ENCODE results near the gene ADCY2. TPM values are rescaled to one million over a fixed set of nuclear protein-coding genes. Genes with fewer than 3 reads are reported as not detected.

Gene ADCY2
- total RNA-seq, 1 experiment from 2014 or later: 0.34 TPM

GRCh38 chr5:7474821-7475403 lies 79.0 kb downstream of the ADCY2 start:
- no peaks in the 10 kb centered on the region for H3K36me3 ChIP-seq (ENCODE audit: insufficient read depth, low read length, poor library complexity, severe bottlenecking)
- peaks cover 6% of the 10 kb centered on the region for H3K9me3 ChIP-seq (ENCODE audit: low read depth, low read length, poor library complexity, severe bottlenecking)
- no peaks in the 10 kb centered on the region for H3K27me3 ChIP-seq (replicated peaks; ENCODE audit: insufficient read depth, low read depth, low read length, poor library complexity)
- no peak overlapping the region for H3K4me3 ChIP-seq (ENCODE audit: low read depth, low read length, poor library complexity, severe bottlenecking)
- H3K27ac ChIP-seq (ENCODE audit: low read depth, low read length, poor library complexity, severe bottlenecking): no peak overlapping the region
- TF ChIP-seq EZH2 (IDR thresholded peaks at IDR 0.05; ENCODE audit: borderline replicate concordance, low read depth, low read length, poor library complexity, severe bottlenecking): no peak
- TF ChIP-seq, protein P1, sequence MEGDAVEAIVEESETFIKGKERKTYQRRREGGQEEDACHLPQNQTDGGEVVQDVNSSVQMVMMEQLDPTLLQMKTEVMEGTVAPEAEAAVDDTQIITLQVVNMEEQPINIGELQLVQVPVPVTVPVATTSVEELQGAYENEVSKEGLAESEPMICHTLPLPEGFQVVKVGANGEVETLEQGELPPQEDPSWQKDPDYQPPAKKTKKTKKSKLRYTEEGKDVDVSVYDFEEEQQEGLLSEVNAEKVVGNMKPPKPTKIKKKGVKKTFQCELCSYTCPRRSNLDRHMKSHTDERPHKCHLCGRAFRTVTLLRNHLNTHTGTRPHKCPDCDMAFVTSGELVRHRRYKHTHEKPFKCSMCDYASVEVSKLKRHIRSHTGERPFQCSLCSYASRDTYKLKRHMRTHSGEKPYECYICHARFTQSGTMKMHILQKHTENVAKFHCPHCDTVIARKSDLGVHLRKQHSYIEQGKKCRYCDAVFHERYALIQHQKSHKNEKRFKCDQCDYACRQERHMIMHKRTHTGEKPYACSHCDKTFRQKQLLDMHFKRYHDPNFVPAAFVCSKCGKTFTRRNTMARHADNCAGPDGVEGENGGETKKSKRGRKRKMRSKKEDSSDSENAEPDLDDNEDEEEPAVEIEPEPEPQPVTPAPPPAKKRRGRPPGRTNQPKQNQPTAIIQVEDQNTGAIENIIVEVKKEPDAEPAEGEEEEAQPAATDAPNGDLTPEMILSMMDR (conservative IDR thresholded peaks at IDR 0.05; ENCODE audit: low read depth, low read length): no peak
- CTCF ChIA-PET: no interaction called here
- POLR2A ChIA-PET (ENCODE audit: low non-redundant PET): no interaction called here
- H3K4me1 ChIP-seq (ENCODE audit: insufficient read depth, low read length, poor library complexity, severe bottlenecking): no peaks in the 10 kb centered on the region
- intact Hi-C loops (cut with micrococcal nuclease; ENCODE audit: unreplicated experiment): no loop called here
- BruUV-seq (replicated peaks): no TSS peak
- no peak for DNase-seq (ENCODE audit: low spot score)

DNA sequence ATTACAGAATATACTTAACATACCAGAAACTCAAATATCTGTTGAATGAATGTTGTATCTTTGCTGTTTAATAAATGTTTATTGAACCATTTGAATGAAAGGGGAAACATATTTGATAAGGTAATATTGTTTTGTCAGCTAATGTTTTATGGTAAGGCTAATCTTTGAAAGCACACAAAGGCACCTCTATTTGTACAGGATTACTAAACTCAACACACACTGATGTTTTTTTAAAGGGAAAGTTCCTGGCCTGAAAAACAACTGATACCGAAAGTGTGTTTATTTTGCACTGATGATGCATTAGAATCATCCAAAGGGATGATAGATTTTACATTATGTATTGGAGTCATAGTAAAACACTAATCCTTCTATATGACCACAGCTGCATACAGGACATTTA lies 82.5 kb downstream of the ADCY2 start:
- intact Hi-C loops (cut with micrococcal nuclease; ENCODE audit: unreplicated experiment): no loop called here
- ChIA-PET POLR2A (ENCODE audit: low non-redundant PET) (no interaction called here), CTCF (no interaction called here)
- no peak for DNase-seq (ENCODE audit: low spot score)
- Histone ChIP-seq H3K27me3 (replicated peaks; ENCODE audit: insufficient read depth, low read depth, low read length, poor library complexity) (no peaks in the 10 kb centered on the region), H3K27ac (ENCODE audit: low read depth, low read length, poor library complexity, severe bottlenecking) (no peak overlapping the region), H3K4me1 (ENCODE audit: insufficient read depth, low read length, poor library complexity, severe bottlenecking) (no peaks in the 10 kb centered on the region), H3K36me3 (ENCODE audit: insufficient read depth, low read length, poor library complexity, severe bottlenecking) (no peaks in the 10 kb centered on the region), H3K9me3 (ENCODE audit: low read depth, low read length, poor library complexity, severe bottlenecking) (no peaks in the 10 kb centered on the region), H3K4me3 (ENCODE audit: low read depth, low read length, poor library complexity, severe bottlenecking) (no peak overlapping the region)
- BruUV-seq (replicated peaks): no TSS peak
- TF ChIP-seq, protein P1 (conservative IDR thresholded peaks at IDR 0.05; ENCODE audit: low read depth, low read length): no peak
- no peak for TF ChIP-seq EZH2 (IDR thresholded peaks at IDR 0.05; ENCODE audit: borderline replicate concordance, low read depth, low read length, poor library complexity, severe bottlenecking)

- intact Hi-C loops (cut with micrococcal nuclease; ENCODE audit: unreplicated experiment): no loop called here
- ChIA-PET CTCF (no interaction called here), POLR2A (ENCODE audit: low non-redundant PET) (no interaction called here)
- H3K9me3 ChIP-seq (ENCODE audit: low read depth, low read length, poor library complexity, severe bottlenecking): no peaks in the 10 kb centered on the region
- no peak overlapping the region for H3K27ac ChIP-seq (ENCODE audit: low read depth, low read length, poor library complexity, severe bottlenecking)
- DNase-seq (ENCODE audit: low spot score): no peak
- H3K27me3 ChIP-seq (replicated peaks; ENCODE audit: insufficient read depth, low read depth, low read length, poor library complexity): no peaks in the 10 kb centered on the region
- BruUV-seq (replicated peaks): no TSS peak
- no peaks in the 10 kb centered on the region for H3K36me3 ChIP-seq (ENCODE audit: insufficient read depth, low read length, poor library complexity, severe bottlenecking)
- no peak overlapping the region for H3K4me3 ChIP-seq (ENCODE audit: low read depth, low read length, poor library complexity, severe bottlenecking)
- TF ChIP-seq EZH2 (IDR thresholded peaks at IDR 0.05; ENCODE audit: borderline replicate concordance, low read depth, low read length, poor library complexity, severe bottlenecking): no peak
- TF ChIP-seq, protein P1 (conservative IDR thresholded peaks at IDR 0.05; ENCODE audit: low read depth, low read length): no peak
- no peaks in the 10 kb centered on the region for H3K4me1 ChIP-seq (ENCODE audit: insufficient read depth, low read length, poor library complexity, severe bottlenecking)
These were observed 92.8 kb downstream of the ADCY2 start for GRCh38 chr5:7488734-7489133.
